ENCODE measurements around the gene SCNN1G.
"Not testable (repeated sequence)": the region's sequence is repeated elsewhere in the genome, so short reads cannot be mapped to it uniquely, and the experiment has no call there.

The SCNN1G gene

GRCh38 chr16:23141959-23142740 is 40.4 kb upstream of the SCNN1G start:
- peaks cover 17% of the 10 kb centered on the region for H3K9me3 ChIP-seq (ENCODE audit: control insufficient read depth, low read length)
- DNase-seq = no peak
- H4K91ac ChIP-seq (ENCODE audit: low read length) = no peak overlapping the region
- no peak overlapping the region for H3K4me3 ChIP-seq (ENCODE audit: insufficient read depth in 1 of 2, low read depth in 1 of 2, low read length in 2 of 2)
- no peak overlapping the region for H2BK5ac ChIP-seq (ENCODE audit: low read depth, low read length, poor library complexity, severe bottlenecking)
- 85% methylated on average over 7 of the region's 7 CpGs for WGBS
- H3K4ac ChIP-seq (ENCODE audit: low read depth in 1 of 2, low read length in 2 of 2) = no peak overlapping the region
- no peak overlapping the region for H3K27ac ChIP-seq (ENCODE audit: low read length, poor library complexity, severe bottlenecking)
- no peak overlapping the region for H2AK5ac ChIP-seq (ENCODE audit: low read length, severe bottlenecking)
- H3K14ac ChIP-seq (ENCODE audit: low read length in 2 of 2) = no peak overlapping the region
- no peak overlapping the region for H2AFZ ChIP-seq (ENCODE audit: low read depth, low read length)
- H3K27me3 ChIP-seq (ENCODE audit: control insufficient read depth in 1 of 2, insufficient read depth in 1 of 2, low read length in 2 of 2) = no peaks in the 10 kb centered on the region
- H3K9ac ChIP-seq (ENCODE audit: low read length) = no peak overlapping the region
- no peak overlapping the region for H2BK12ac ChIP-seq (ENCODE audit: low read length in 2 of 2)
- no peak overlapping the region for H4K8ac ChIP-seq (ENCODE audit: low read length)
- H3K79me1 ChIP-seq (replicated peaks; ENCODE audit: low read length, poor library complexity, severe bottlenecking) = peaks cover 32% of the 10 kb centered on the region
- H2BK120ac ChIP-seq (ENCODE audit: low read depth, low read length) = no peak overlapping the region
- H3K36me3 ChIP-seq (ENCODE audit: control insufficient read depth in 1 of 2, insufficient read depth in 2 of 2, low read depth in 1 of 2, low read length in 2 of 2) = no peaks in the 10 kb centered on the region
- no peak overlapping the region for H2BK15ac ChIP-seq (ENCODE audit: low read depth, poor library complexity, severe bottlenecking)
- no peak overlapping the region for H3K4me2 ChIP-seq (ENCODE audit: low read length, poor library complexity, severe bottlenecking)
- no peak overlapping the region for H3K18ac ChIP-seq (ENCODE audit: low read depth in 1 of 2, low read length in 2 of 2)
- no peak overlapping the region for H3K23ac ChIP-seq (ENCODE audit: low read length in 2 of 2)
- peaks cover 12% of the 10 kb centered on the region for H3K4me1 ChIP-seq (ENCODE audit: control insufficient read depth, insufficient read depth, low read depth, low read length)

- H3K27me3 ChIP-seq (ENCODE audit: control insufficient read depth in 1 of 2, insufficient read depth in 1 of 2, low read length in 2 of 2) = no peaks in the 10 kb centered on the region
- no peak overlapping the region for H2BK5ac ChIP-seq (ENCODE audit: low read depth, low read length, poor library complexity, severe bottlenecking)
- no peak overlapping the region for H2BK15ac ChIP-seq (ENCODE audit: low read depth, poor library complexity, severe bottlenecking)
- peaks cover 6% of the 10 kb centered on the region for H3K9me3 ChIP-seq (ENCODE audit: control insufficient read depth, low read length)
- DNase-seq = no peak
- no peak overlapping the region for H2AFZ ChIP-seq (ENCODE audit: low read depth, low read length)
- H3K9ac ChIP-seq (ENCODE audit: low read length) = no peak overlapping the region
- no peak overlapping the region for H3K18ac ChIP-seq (ENCODE audit: low read depth in 1 of 2, low read length in 2 of 2)
- H3K36me3 ChIP-seq (ENCODE audit: control insufficient read depth in 1 of 2, insufficient read depth in 2 of 2, low read depth in 1 of 2, low read length in 2 of 2) = no peaks in the 10 kb centered on the region
- peaks cover 17% of the 10 kb centered on the region for H3K4me1 ChIP-seq (ENCODE audit: control insufficient read depth, insufficient read depth, low read depth, low read length)
- no peak overlapping the region for H2AK5ac ChIP-seq (ENCODE audit: low read length, severe bottlenecking)
- H4K91ac ChIP-seq (ENCODE audit: low read length) = no peak overlapping the region
- H2BK120ac ChIP-seq (ENCODE audit: low read depth, low read length) = no peak overlapping the region
- H3K23ac ChIP-seq (ENCODE audit: low read length in 2 of 2) = no peak overlapping the region
- no peak overlapping the region for H3K4me2 ChIP-seq (ENCODE audit: low read length, poor library complexity, severe bottlenecking)
- peaks cover 36% of the 10 kb centered on the region for H3K79me1 ChIP-seq (replicated peaks; ENCODE audit: low read length, poor library complexity, severe bottlenecking)
- no peak overlapping the region for H4K8ac ChIP-seq (ENCODE audit: low read length)
- H3K4me3 ChIP-seq (ENCODE audit: insufficient read depth in 1 of 2, low read depth in 1 of 2, low read length in 2 of 2) = no peak overlapping the region
- H2BK12ac ChIP-seq (ENCODE audit: low read length in 2 of 2) = no peak overlapping the region
- no peak overlapping the region for H3K27ac ChIP-seq (ENCODE audit: low read length, poor library complexity, severe bottlenecking)
- H3K14ac ChIP-seq (ENCODE audit: low read length in 2 of 2) = no peak overlapping the region
- H3K4ac ChIP-seq (ENCODE audit: low read depth in 1 of 2, low read length in 2 of 2) = no peak overlapping the region
- WGBS = no CpG with 5 or more reads among the region's 3 CpGs
Observed at GRCh38 chr16:23143391-23143790, 39.2 kb upstream of the SCNN1G start.

GRCh38 chr16:23144393-23144792 is 38.2 kb upstream of the SCNN1G start:
- H3K23ac ChIP-seq (ENCODE audit: low read length in 2 of 2); H3K14ac ChIP-seq (ENCODE audit: low read length in 2 of 2); H3K18ac ChIP-seq (ENCODE audit: low read depth in 1 of 2, low read length in 2 of 2); DNase-seq; H2BK120ac ChIP-seq (ENCODE audit: low read depth, low read length); H3K27me3 ChIP-seq (ENCODE audit: control insufficient read depth in 1 of 2, insufficient read depth in 1 of 2, low read length in 2 of 2); H3K27ac ChIP-seq (ENCODE audit: low read length, poor library complexity, severe bottlenecking); H3K4me3 ChIP-seq (ENCODE audit: insufficient read depth in 1 of 2, low read depth in 1 of 2, low read length in 2 of 2); H3K4me2 ChIP-seq (ENCODE audit: low read length, poor library complexity, severe bottlenecking); H2BK5ac ChIP-seq (ENCODE audit: low read depth, low read length, poor library complexity, severe bottlenecking); H3K9ac ChIP-seq (ENCODE audit: low read length); H4K8ac ChIP-seq (ENCODE audit: low read length); H3K36me3 ChIP-seq (ENCODE audit: control insufficient read depth in 1 of 2, insufficient read depth in 2 of 2, low read depth in 1 of 2, low read length in 2 of 2); H4K91ac ChIP-seq (ENCODE audit: low read length); H2BK12ac ChIP-seq (ENCODE audit: low read length in 2 of 2); H2AFZ ChIP-seq (ENCODE audit: low read depth, low read length); H3K4ac ChIP-seq (ENCODE audit: low read depth in 1 of 2, low read length in 2 of 2); H2BK15ac ChIP-seq (ENCODE audit: low read depth, poor library complexity, severe bottlenecking); H3K9me3 ChIP-seq (ENCODE audit: control insufficient read depth, low read length): not testable (repeated sequence)
- WGBS = 98% methylated on average over 9 of the region's 9 CpGs
- H2AK5ac ChIP-seq (ENCODE audit: low read length, severe bottlenecking) = peak overlapping the region; percentile 81
- H3K79me1 ChIP-seq (replicated peaks; ENCODE audit: low read length, poor library complexity, severe bottlenecking) = peaks cover 32% of the 10 kb centered on the region
- peaks cover 18% of the 10 kb centered on the region for H3K4me1 ChIP-seq (ENCODE audit: control insufficient read depth, insufficient read depth, low read depth, low read length)

- Histone ChIP-seq H2AFZ (ENCODE audit: low read depth, low read length) (no peak overlapping the region), H3K79me1 (replicated peaks; ENCODE audit: low read length, poor library complexity, severe bottlenecking) (peaks cover 32% of the 10 kb centered on the region), H3K18ac (ENCODE audit: low read depth in 1 of 2, low read length in 2 of 2) (no peak overlapping the region), H2BK5ac (ENCODE audit: low read depth, low read length, poor library complexity, severe bottlenecking) (peak overlapping the region; percentile 14), H3K23ac (ENCODE audit: low read length in 2 of 2) (no peak overlapping the region), H2BK120ac (ENCODE audit: low read depth, low read length) (no peak overlapping the region), H3K4ac (ENCODE audit: low read depth in 1 of 2, low read length in 2 of 2) (no peak overlapping the region), H3K9me3 (ENCODE audit: control insufficient read depth, low read length) (no peaks in the 10 kb centered on the region), H2BK15ac (ENCODE audit: low read depth, poor library complexity, severe bottlenecking) (no peak overlapping the region), H3K4me3 (ENCODE audit: insufficient read depth in 1 of 2, low read depth in 1 of 2, low read length in 2 of 2) (no peak overlapping the region), H3K4me1 (ENCODE audit: control insufficient read depth, insufficient read depth, low read depth, low read length) (peaks cover 20% of the 10 kb centered on the region), H3K9ac (ENCODE audit: low read length) (no peak overlapping the region), H3K27me3 (ENCODE audit: control insufficient read depth in 1 of 2, insufficient read depth in 1 of 2, low read length in 2 of 2) (no peaks in the 10 kb centered on the region), H4K8ac (ENCODE audit: low read length) (no peak overlapping the region), H3K27ac (ENCODE audit: low read length, poor library complexity, severe bottlenecking) (peak overlapping the region; percentile 89), H4K91ac (ENCODE audit: low read length) (no peak overlapping the region), H2BK12ac (ENCODE audit: low read length in 2 of 2) (no peak overlapping the region), H2AK5ac (ENCODE audit: low read length, severe bottlenecking) (peak overlapping the region; percentile 49), H3K14ac (ENCODE audit: low read length in 2 of 2) (no peak overlapping the region), H3K36me3 (ENCODE audit: control insufficient read depth in 1 of 2, insufficient read depth in 2 of 2, low read depth in 1 of 2, low read length in 2 of 2) (no peaks in the 10 kb centered on the region), H3K4me2 (ENCODE audit: low read length, poor library complexity, severe bottlenecking) (peak overlapping the region; percentile 61)
- WGBS = 72% methylated on average over 6 of the region's 6 CpGs
- no peak for DNase-seq
Observed at GRCh38 chr16:23145186-23145585, 37.4 kb upstream of the SCNN1G start.
